Suprapubic skin (tissue), 4 donors: ENCODE measurements around the gene OSGEP. TPM values are rescaled to one million over a fixed set of nuclear protein-coding genes. Genes with fewer than 3 reads are reported as not detected.
"Not testable (repeated sequence)": the region's sequence is repeated elsewhere in the genome, so short reads cannot be mapped to it uniquely, and the experiment has no call there.

Experiments used
- DNase-seq, 2 donors: peaks; one replicate each; pipeline ENCODE4 v3.0.0-alpha.2; 2019; ENCODE audit warnings: low spot score in 2 of 2
- H3K27ac ChIP-seq: fragments of 200-600 bp; sonication (generic); one replicate; pipeline ENCODE4 v1.5.1; 2019
- H3K27me3 ChIP-seq: fragments of 200-600 bp; sonication (generic); one replicate; pipeline ENCODE4 v1.5.1; 2019
- H3K36me3 ChIP-seq: fragments of 200-600 bp; sonication (generic); one replicate; pipeline ENCODE4 v1.5.1; 2019
- H3K4me1 ChIP-seq: fragments of 200-600 bp; sonication (generic); one replicate; pipeline ENCODE4 v1.5.1; 2019
- H3K4me3 ChIP-seq: fragments of 200-600 bp; sonication (generic); one replicate; pipeline ENCODE4 v1.5.1; 2019; ENCODE audit warnings: mild to moderate bottlenecking
- H3K9me3 ChIP-seq: fragments of 200-600 bp; sonication (generic); one replicate; pipeline ENCODE4 v1.5.1; 2019
- CTCF ChIP-seq, 2 donors: fragments of 200-600 bp in 1 of 2; fragments of 450-650 bp in 1 of 2; sonication (generic) in 1 of 2; IDR thresholded peaks; one replicate each; pipeline ENCODE4 v1.5.1; 2016 to 2019; ENCODE audit warnings: antibody characterized with exemption in 2 of 2, mild to moderate bottlenecking in 1 of 2, moderate library complexity in 1 of 2
- EP300 ChIP-seq: sonication (generic); formaldehyde crosslinking; IDR thresholded peaks from one replicate; pipeline ENCODE4 v1.6.1; 2017; ENCODE audit warnings: antibody characterized with exemption
- POLR2A ChIP-seq, 2 donors: fragments of 450-650 bp; IDR thresholded peaks; one replicate each; pipeline ENCODE4 v1.6.1; 2017; ENCODE audit warnings: antibody characterized with exemption in 2 of 2, mild to moderate bottlenecking in 2 of 2, moderate library complexity in 2 of 2
- POLR2AphosphoS5 ChIP-seq, 3 donors: sonication (generic); formaldehyde crosslinking; IDR thresholded peaks; one replicate each; pipeline ENCODE4 v1.6.1; 2017; ENCODE audit warnings: antibody characterized with exemption in 3 of 3
- WGBS: methylation state at CpG from one replicate; pipeline ENCODE4 v1.1.5; 2018; 5-methylcytosine and 5-hydroxymethylcytosine counted together
- total RNA-seq, 4 donors: library from RNA; depleted of rRNA; stranded (reverse); fragments of >200 nt; gene quantifications; one replicate each; pipeline ENCODE4 v1.1.0, GENCODE V29; 2016

Gene OSGEP
- total RNA-seq, 4 donors from 2014 or later, result 40.8 to 91.0 (median 44.8) TPM

- Histone ChIP-seq H3K27me3 (no peaks in the 10 kb centered on the region), H3K4me1 (no peaks in the 10 kb centered on the region), H3K36me3 (peaks cover 68% of the 10 kb centered on the region), H3K27ac (no peak overlapping the region), H3K4me3 (no peak overlapping the region), H3K9me3 (no peaks in the 10 kb centered on the region)
- no peak for TF ChIP-seq POLR2AphosphoS5 (IDR thresholded peaks at IDR 0.05)
- 96% methylated on average over 5 of the region's 5 CpGs for WGBS
- peak in 1 of 2 donors; percentile 5 for DNase-seq
These were observed 7.7 kb downstream of the OSGEP start for GRCh38 chr14:20446889-20447288.

DNA sequence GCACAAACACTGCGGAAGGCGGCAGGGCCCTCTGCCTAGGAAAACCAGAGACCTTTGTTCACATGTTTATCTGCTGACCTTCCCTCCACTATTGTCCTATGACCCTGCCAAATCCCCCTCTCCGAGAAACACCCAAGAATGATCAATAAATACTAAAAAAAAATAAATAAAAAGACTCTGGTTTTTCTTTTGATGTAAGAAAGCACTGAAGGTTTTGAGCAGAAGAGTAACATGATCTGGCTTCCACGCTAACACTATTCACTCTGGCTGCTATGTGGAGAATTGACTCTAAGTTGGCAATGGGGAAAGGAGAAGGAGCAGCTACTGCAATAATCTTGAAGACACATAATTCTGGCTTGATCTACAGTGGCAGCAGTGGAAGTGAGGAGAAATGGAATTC, 11.0 kb downstream of the OSGEP start:
- H3K36me3 ChIP-seq, result peaks cover 36% of the 10 kb centered on the region
- H3K27ac ChIP-seq, H3K4me3 ChIP-seq, DNase-seq, H3K9me3 ChIP-seq, H3K27me3 ChIP-seq, H3K4me1 ChIP-seq: not testable (repeated sequence)
- WGBS, result 62% methylated on average over 4 of the region's 4 CpGs

DNA sequence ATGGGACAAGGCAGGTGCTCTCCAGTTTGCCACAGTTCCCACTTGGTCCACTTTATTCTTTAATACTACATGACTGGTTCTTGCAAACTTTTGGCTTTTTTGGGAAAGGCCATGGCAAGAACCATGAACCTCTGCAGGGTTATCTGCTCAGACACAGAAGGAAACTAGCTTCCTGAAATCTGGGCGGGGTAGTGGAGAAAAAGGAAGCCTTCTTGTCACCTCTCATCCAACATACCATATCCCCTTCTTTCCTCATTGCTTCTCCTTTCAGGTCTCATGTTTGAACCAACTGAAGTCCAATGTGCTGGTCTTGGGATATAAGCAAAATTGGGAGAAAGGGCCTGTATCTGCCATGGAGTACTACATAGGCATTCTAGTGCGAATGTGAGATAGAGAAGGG, 13.2 kb downstream of the OSGEP start:
- no peak overlapping the region for H3K27ac ChIP-seq
- H3K4me3 ChIP-seq, result no peak overlapping the region
- H3K9me3 ChIP-seq, result no peaks in the 10 kb centered on the region
- no peaks in the 10 kb centered on the region for H3K27me3 ChIP-seq
- TF ChIP-seq CTCF (IDR thresholded peaks at IDR 0.05) (no peak), POLR2AphosphoS5 (IDR thresholded peaks at IDR 0.05) (no peak), POLR2A (IDR thresholded peaks at IDR 0.05) (no peak), EP300 (no peak)
- 88% methylated on average over 2 of the region's 2 CpGs for WGBS
- peaks cover 2% of the 10 kb centered on the region for H3K4me1 ChIP-seq
- no peak for DNase-seq
- H3K36me3 ChIP-seq, result peaks cover 14% of the 10 kb centered on the region

GRCh38 chr14:20440882-20441281, 13.7 kb downstream of the OSGEP start:
- no peaks in the 10 kb centered on the region for H3K9me3 ChIP-seq
- no peak for DNase-seq
- no peak for TF ChIP-seq EP300
- no peak for TF ChIP-seq CTCF (IDR thresholded peaks at IDR 0.05)
- no peak for TF ChIP-seq POLR2AphosphoS5 (IDR thresholded peaks at IDR 0.05)
- no peak for TF ChIP-seq POLR2A (IDR thresholded peaks at IDR 0.05)
- H3K4me3 ChIP-seq, result no peak overlapping the region
- H3K27ac ChIP-seq, result no peak overlapping the region
- WGBS, result 71% methylated on average over 5 of the region's 5 CpGs
- peaks cover 6% of the 10 kb centered on the region for H3K27me3 ChIP-seq
- peaks cover 9% of the 10 kb centered on the region for H3K36me3 ChIP-seq
- peaks cover 2% of the 10 kb centered on the region for H3K4me1 ChIP-seq

GRCh38 chr14:20440465-20440864, 14.1 kb downstream of the OSGEP start:
- Histone ChIP-seq H3K27ac (no peak overlapping the region), H3K9me3 (no peaks in the 10 kb centered on the region)

DNA sequence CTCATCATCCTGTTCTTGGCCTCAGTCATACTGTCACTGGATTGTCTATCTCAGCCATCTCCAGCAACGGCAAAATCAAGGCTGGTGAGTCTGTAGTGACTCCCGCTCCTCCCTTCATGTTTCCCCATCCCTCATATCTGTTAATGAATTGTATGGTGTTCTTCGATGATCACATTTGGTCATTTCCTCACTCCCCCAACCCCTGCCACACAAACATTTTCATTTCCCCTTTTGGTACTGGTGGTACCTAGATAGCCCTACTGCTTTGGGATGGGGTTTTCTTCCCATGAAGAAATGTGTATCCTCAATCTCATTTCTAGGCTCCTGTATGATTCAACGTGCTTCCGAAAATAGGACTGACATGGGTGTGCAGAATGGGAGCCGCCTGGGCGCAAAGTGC, 15.9 kb downstream of the OSGEP start:
- Histone ChIP-seq H3K36me3 (no peaks in the 10 kb centered on the region), H3K27ac (no peak overlapping the region), H3K4me3 (no peak overlapping the region), H3K4me1 (peaks cover 9% of the 10 kb centered on the region), H3K9me3 (no peaks in the 10 kb centered on the region), H3K27me3 (peaks cover 11% of the 10 kb centered on the region)
- TF ChIP-seq POLR2AphosphoS5 (IDR thresholded peaks at IDR 0.05), result no peak
- TF ChIP-seq EP300, result no peak
- TF ChIP-seq CTCF (IDR thresholded peaks at IDR 0.05), result no peak
- no peak for TF ChIP-seq POLR2A (IDR thresholded peaks at IDR 0.05)
- no peak for DNase-seq
- 88% methylated on average over 7 of the region's 7 CpGs for WGBS

More at GRCh38 chr14:20440465-20440864, 14.1 kb downstream of the OSGEP start:
- Histone ChIP-seq H3K4me1 (peaks cover 4% of the 10 kb centered on the region), H3K27me3 (peaks cover 7% of the 10 kb centered on the region), H3K4me3 (no peak overlapping the region), H3K36me3 (peaks cover 4% of the 10 kb centered on the region)
- DNase-seq, result no peak
- WGBS, result 92% methylated on average over 5 of the region's 5 CpGs
- no peak for TF ChIP-seq CTCF (IDR thresholded peaks at IDR 0.05)
- no peak for TF ChIP-seq POLR2AphosphoS5 (IDR thresholded peaks at IDR 0.05)
- TF ChIP-seq EP300, result no peak
